Measurements from ENCODE around the gene ATP6V1A. TPM values are rescaled to one million over a fixed set of nuclear protein-coding genes. Genes with fewer than 3 reads are reported as not detected.
"Not testable (repeated sequence)": the region's sequence is repeated elsewhere in the genome, so short reads cannot be mapped to it uniquely, and the experiment has no call there.

Gene ATP6V1A
- total and polyA plus RNA-seq, 4 donors, result 23.1 to 99.6 (median 50.4) TPM

GRCh38 chr3:113847664-113848461 is 101.0 kb downstream of the ATP6V1A start:
- H3K9me3 ChIP-seq (ENCODE audit: control insufficient read depth in 4 of 4, insufficient read depth in 3 of 4, low read length in 3 of 4), result no peaks in the 10 kb centered on the region
- H3K36me3 ChIP-seq (ENCODE audit: control insufficient read depth in 4 of 4, insufficient read depth in 4 of 4, low read length in 4 of 4), result no peaks in the 10 kb centered on the region
- H3K4me3 ChIP-seq, result no peak overlapping the region
- ATAC-seq (ENCODE audit: insufficient read depth, low FRiP score), result peak; percentile 19
- no peaks in the 10 kb centered on the region for H3K4me1 ChIP-seq (ENCODE audit: control insufficient read depth in 5 of 5, insufficient read depth in 5 of 5, low read length in 5 of 5)
- WGBS, 2 donors, result 77 to 89% methylated on average over 2 of the region's 2 CpGs
- no peak for TF ChIP-seq CTCF (IDR thresholded peaks at IDR 0.05; ENCODE audit: control extremely low read depth, extremely low read depth)
- H3K27me3 ChIP-seq (ENCODE audit: control insufficient read depth in 3 of 3, insufficient read depth in 3 of 3, low read length in 2 of 3), result no peaks in the 10 kb centered on the region
- no peak for DNase-seq
- no peak overlapping the region for H3K9ac ChIP-seq (ENCODE audit: insufficient read depth in 1 of 2, low read length in 2 of 2)
- peak overlapping the region in 1 of 2 donors; percentile 63 for H3K27ac ChIP-seq (ENCODE audit: low read depth in 1 of 2, low read length in 1 of 2)

- H3K4me3 ChIP-seq; DNase-seq; H3K27me3 ChIP-seq (ENCODE audit: control insufficient read depth in 3 of 3, insufficient read depth in 3 of 3, low read length in 2 of 3); H3K9ac ChIP-seq (ENCODE audit: insufficient read depth in 1 of 2, low read length in 2 of 2); H3K36me3 ChIP-seq (ENCODE audit: control insufficient read depth in 4 of 4, insufficient read depth in 4 of 4, low read length in 4 of 4); H3K4me1 ChIP-seq (ENCODE audit: control insufficient read depth in 5 of 5, insufficient read depth in 5 of 5, low read length in 5 of 5); ATAC-seq (ENCODE audit: insufficient read depth, low FRiP score); H3K9me3 ChIP-seq (ENCODE audit: control insufficient read depth in 4 of 4, insufficient read depth in 3 of 4, low read length in 3 of 4); H3K27ac ChIP-seq (ENCODE audit: low read depth in 1 of 2, low read length in 1 of 2): not testable (repeated sequence)
- 92 to 97% methylated on average over 2 to 3 of the region's 3 CpGs for WGBS, 2 donors
These were observed 102.2 kb downstream of the ATP6V1A start for GRCh38 chr3:113849071-113849470.

- H3K27ac ChIP-seq (ENCODE audit: low read depth in 1 of 2, low read length in 1 of 2); H3K27me3 ChIP-seq (ENCODE audit: control insufficient read depth in 3 of 3, insufficient read depth in 3 of 3, low read length in 2 of 3); H3K4me3 ChIP-seq; ATAC-seq (ENCODE audit: insufficient read depth, low FRiP score); H3K4me1 ChIP-seq (ENCODE audit: control insufficient read depth in 5 of 5, insufficient read depth in 5 of 5, low read length in 5 of 5); H3K9ac ChIP-seq (ENCODE audit: insufficient read depth in 1 of 2, low read length in 2 of 2); H3K36me3 ChIP-seq (ENCODE audit: control insufficient read depth in 4 of 4, insufficient read depth in 4 of 4, low read length in 4 of 4); DNase-seq; H3K9me3 ChIP-seq (ENCODE audit: control insufficient read depth in 4 of 4, insufficient read depth in 3 of 4, low read length in 3 of 4): not testable (repeated sequence)
- 95 to 97% methylated on average over 7 to 21 of the region's 22 CpGs for WGBS, 2 donors
These were observed 103.0 kb downstream of the ATP6V1A start for GRCh38 chr3:113849841-113850240.

DNA sequence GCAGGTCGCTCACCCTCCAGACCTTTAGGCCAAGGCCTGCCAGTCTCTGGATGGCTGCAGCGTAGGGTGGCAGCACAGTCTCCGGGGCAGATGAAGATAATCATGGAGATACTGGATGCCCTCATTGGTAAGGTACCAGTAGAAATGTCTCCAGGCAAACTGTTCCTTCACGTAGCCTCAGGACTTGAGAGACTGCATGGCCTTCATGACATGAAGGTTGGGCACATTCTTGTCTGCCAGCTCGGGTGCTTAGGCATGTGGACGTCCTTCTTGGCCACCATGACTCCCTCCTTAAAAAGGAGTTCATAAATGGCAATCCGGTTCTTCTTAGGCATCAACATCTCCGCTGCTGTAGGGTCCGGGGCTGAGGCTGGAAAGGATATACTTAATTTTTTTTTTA is 103.6 kb downstream of the ATP6V1A start:
- H3K9ac ChIP-seq (ENCODE audit: insufficient read depth in 1 of 2, low read length in 2 of 2); ATAC-seq (ENCODE audit: insufficient read depth, low FRiP score); H3K4me3 ChIP-seq; DNase-seq; H3K9me3 ChIP-seq (ENCODE audit: control insufficient read depth in 4 of 4, insufficient read depth in 3 of 4, low read length in 3 of 4); H3K27ac ChIP-seq (ENCODE audit: low read depth in 1 of 2, low read length in 1 of 2); H3K4me1 ChIP-seq (ENCODE audit: control insufficient read depth in 5 of 5, insufficient read depth in 5 of 5, low read length in 5 of 5); H3K36me3 ChIP-seq (ENCODE audit: control insufficient read depth in 4 of 4, insufficient read depth in 4 of 4, low read length in 4 of 4); H3K27me3 ChIP-seq (ENCODE audit: control insufficient read depth in 3 of 3, insufficient read depth in 3 of 3, low read length in 2 of 3): not testable (repeated sequence)
- 85 to 92% methylated on average over 9 of the region's 9 CpGs for WGBS, 2 donors

GRCh38 chr3:113852506-113852905 is 105.7 kb downstream of the ATP6V1A start:
- TF ChIP-seq CTCF (IDR thresholded peaks at IDR 0.05; ENCODE audit: control extremely low read depth, extremely low read depth), result no peak
- H3K4me1 ChIP-seq (ENCODE audit: control insufficient read depth in 5 of 5, insufficient read depth in 5 of 5, low read length in 5 of 5), result no peaks in the 10 kb centered on the region
- 79 to 93% methylated on average over 3 of the region's 3 CpGs for WGBS, 2 donors
- H3K36me3 ChIP-seq (ENCODE audit: control insufficient read depth in 4 of 4, insufficient read depth in 4 of 4, low read length in 4 of 4), result no peaks in the 10 kb centered on the region
- no peak overlapping the region for H3K27ac ChIP-seq (ENCODE audit: low read depth in 1 of 2, low read length in 1 of 2)
- no peak for ATAC-seq (ENCODE audit: insufficient read depth, low FRiP score)
- H3K27me3 ChIP-seq (ENCODE audit: control insufficient read depth in 3 of 3, insufficient read depth in 3 of 3, low read length in 2 of 3), result no peaks in the 10 kb centered on the region
- H3K4me3 ChIP-seq, result no peak overlapping the region
- H3K9me3 ChIP-seq (ENCODE audit: control insufficient read depth in 4 of 4, insufficient read depth in 3 of 4, low read length in 3 of 4), result no peaks in the 10 kb centered on the region
- no peak for DNase-seq
- no peak overlapping the region for H3K9ac ChIP-seq (ENCODE audit: insufficient read depth in 1 of 2, low read length in 2 of 2)

Measured in lung (tissue), 12 donors.